Naive thymus-derived CD4-positive, alpha-beta T cell (primary cell): Measurements from ENCODE around the gene HIVEP3. TPM values are rescaled to one million over a fixed set of nuclear protein-coding genes. Genes with fewer than 3 reads are reported as not detected.

ENCODE experiments used
- ATAC-seq: fragments of 150-1000 bp; cut with Tn5 transposase; 2 replicates; pipeline ENCODE4 v1.10.0; 2021; ENCODE audit warnings: mild to moderate bottlenecking, moderate library complexity
- CTCF ChIA-PET: fragments of 350-600 bp; sonication (Branson Sonifier 250); formaldehyde crosslinking; loops from one replicate; lab custom pipeline; 2021; ENCODE audit warnings: antibody characterized with exemption; lab: Charles Lee
- POLR2A ChIA-PET: fragments of 350-600 bp; sonication (Branson Sonifier 250); formaldehyde crosslinking; loops from one replicate; lab custom pipeline; 2021; ENCODE audit warnings: antibody characterized with exemption, inconsistent platforms; lab: Charles Lee
- DNase-seq, 9 donors: peaks; one replicate each; pipeline versions ENCODE4 v3.0.0 to v3.0.0-alpha.2; 2020 to 2022; ENCODE audit warnings: mixed read lengths in 1 of 9
- H3K27ac ChIP-seq: one replicate; pipeline ENCODE4 v1.7.0; 2013; ENCODE audit warnings: mild to moderate bottlenecking, low read depth, low read length, moderate library complexity
- H3K27me3 ChIP-seq, 2 donors: one replicate each; pipeline ENCODE4 v1.7.0; 2013; ENCODE audit warnings: low read length in 2 of 2, mild to moderate bottlenecking in 2 of 2, moderate library complexity in 2 of 2; ENCODE audit not compliant: control insufficient read depth in 2 of 2, insufficient read depth in 2 of 2
- H3K36me3 ChIP-seq, 3 experiments: 1 replicate in 2 of 3; 2 replicates in 1 of 3; pipeline ENCODE4 v1.7.0; 2013; ENCODE audit warnings: low read length in 3 of 3, mild to moderate bottlenecking in 3 of 3, moderate library complexity in 1 of 3; ENCODE audit not compliant: insufficient read depth in 3 of 3, control insufficient read depth in 2 of 3
- H3K4me1 ChIP-seq, 2 donors: one replicate each; pipeline ENCODE4 v1.7.0; 2013; ENCODE audit warnings: low read length in 2 of 2, mild to moderate bottlenecking in 2 of 2, moderate library complexity in 1 of 2; ENCODE audit not compliant: control insufficient read depth in 2 of 2, insufficient read depth in 2 of 2
- H3K4me3 ChIP-seq: 2 replicates; pipeline ENCODE4 v1.7.0; 2013; ENCODE audit warnings: mild to moderate bottlenecking, low read length
- H3K9me3 ChIP-seq, 3 experiments: 1 replicate in 2 of 3; 2 replicates in 1 of 3; pipeline ENCODE4 v1.7.0; 2013; ENCODE audit warnings: low read length in 3 of 3; ENCODE audit not compliant: control insufficient read depth in 2 of 3
- H3K27ac Mint-ChIP-seq, 9 donors: one replicate each; pipeline ENCODE4 v1.8.0; 2020 to 2022; ENCODE audit warnings: mixed read lengths in 9 of 9, mild to moderate bottlenecking in 8 of 9, moderate library complexity in 5 of 9, inconsistent platforms in 2 of 9
- H3K27me3 Mint-ChIP-seq, 5 donors: one replicate each; pipeline ENCODE4 v1.8.0; 2021 to 2022; ENCODE audit warnings: mixed read lengths in 5 of 5, mild to moderate bottlenecking in 1 of 5
- H3K36me3 Mint-ChIP-seq, 5 donors: one replicate each; pipeline ENCODE4 v1.8.0; 2020 to 2022; ENCODE audit warnings: mixed read lengths in 5 of 5, mild to moderate bottlenecking in 3 of 5, inconsistent platforms in 1 of 5
- H3K4me1 Mint-ChIP-seq, 7 donors: one replicate each; pipeline ENCODE4 v1.8.0; 2020 to 2022; ENCODE audit warnings: mixed read lengths in 7 of 7, mild to moderate bottlenecking in 3 of 7, inconsistent platforms in 1 of 7
- H3K4me3 Mint-ChIP-seq, 10 donors: one replicate each; pipeline ENCODE4 v1.8.0; 2020 to 2022; ENCODE audit warnings: mild to moderate bottlenecking in 10 of 10, mixed read lengths in 10 of 10, moderate library complexity in 6 of 10, inconsistent platforms in 2 of 10
- H3K9me3 Mint-ChIP-seq, 11 donors: one replicate each; pipeline ENCODE4 v1.8.0; 2020 to 2022; ENCODE audit warnings: mixed read lengths in 11 of 11, mild to moderate bottlenecking in 4 of 11, inconsistent platforms in 1 of 11, moderate library complexity in 1 of 11
- intact Hi-C, 2 donors: fragments of 100-400 bp; cut with micrococcal nuclease; formaldehyde crosslinking; loops; one replicate each; pipeline ENCODE4 v1.15.1; 2023
- polyA plus RNA-seq, 2 donors: library from polyadenylated mRNA; unstranded; fragments of 300-500 nt; fragmentation: Illumina TruSeq; gene quantifications; one replicate each; pipeline ENCODE4 v1.2.3, GENCODE V29; 2021
- total RNA-seq, 6 experiments: library from RNA in 5 of 6; stranded (reverse) in 5 of 6; gene quantifications; 1 replicate in 5 of 6; 2 replicates in 1 of 6; pipeline ENCODE4 v1.2.3 and lab custom pipeline; 2021 to 2026

The HIVEP3 gene
- total and polyA plus RNA-seq, 7 experiments from 2014 or later = 4.3 to 19.1 (median 7.0) TPM

- ChIA-PET CTCF (no interaction called here), POLR2A (no interaction called here)
- Histone ChIP-seq H3K9me3 (no peaks in the 10 kb centered on the region), H3K36me3 (no peaks in the 10 kb centered on the region), H3K4me1 (no peaks in the 10 kb centered on the region), H3K27me3 (no peaks in the 10 kb centered on the region), H3K4me3 (no peak overlapping the region), H3K27ac (no peak overlapping the region)
- Mint-ChIP-seq H3K36me3 (peaks cover 0 to 14% (median 0%) of the 10 kb centered on the region in 5 donors), H3K9me3 (peaks cover 0 to 3% (median 0%) of the 10 kb centered on the region in 11 donors), H3K27ac (no peak overlapping the region), H3K4me3 (no peak overlapping the region), H3K27me3 (no peaks in the 10 kb centered on the region), H3K4me1 (peaks cover 0 to 19% (median 0%) of the 10 kb centered on the region in 7 donors)
- intact Hi-C loops = no loop called here
- ATAC-seq = no peak
- no peak for DNase-seq
Measured at GRCh38 chr1:41707793-41708192, 210.9 kb downstream of the HIVEP3 start.

- H3K27ac Mint-ChIP-seq = no peak overlapping the region
- no peaks in the 10 kb centered on the region for H3K27me3 Mint-ChIP-seq
- Histone ChIP-seq H3K36me3 (no peaks in the 10 kb centered on the region), H3K4me3 (no peak overlapping the region), H3K27me3 (no peaks in the 10 kb centered on the region), H3K4me1 (no peaks in the 10 kb centered on the region), H3K27ac (no peak overlapping the region), H3K9me3 (no peaks in the 10 kb centered on the region)
- H3K36me3 Mint-ChIP-seq = peaks cover 0 to 14% (median 0%) of the 10 kb centered on the region in 5 donors
- ATAC-seq (no peak), DNase-seq (no peak)
- intact Hi-C loops = no loop called here
- H3K4me3 Mint-ChIP-seq = no peak overlapping the region
- H3K4me1 Mint-ChIP-seq = peaks cover 0 to 19% (median 0%) of the 10 kb centered on the region in 7 donors
- POLR2A ChIA-PET = no interaction called here
- CTCF ChIA-PET = no interaction called here
- H3K9me3 Mint-ChIP-seq = peaks cover 0 to 3% (median 0%) of the 10 kb centered on the region in 11 donors
Measured at GRCh38 chr1:41705798-41706197, 212.9 kb downstream of the HIVEP3 start.

GRCh38 chr1:41704196-41704595 is 214.5 kb downstream of the HIVEP3 start:
- no peak overlapping the region for H3K4me3 Mint-ChIP-seq
- Histone ChIP-seq H3K27ac (no peak overlapping the region), H3K4me3 (no peak overlapping the region), H3K27me3 (no peaks in the 10 kb centered on the region), H3K9me3 (no peaks in the 10 kb centered on the region), H3K4me1 (peaks cover 0 to 3% of the 10 kb centered on the region in 2 donors), H3K36me3 (no peaks in the 10 kb centered on the region)
- H3K36me3 Mint-ChIP-seq = peaks cover 0 to 14% (median 5%) of the 10 kb centered on the region in 5 donors
- CTCF ChIA-PET = no interaction called here
- peaks cover 0 to 19% (median 0%) of the 10 kb centered on the region in 7 donors for H3K4me1 Mint-ChIP-seq
- DNase-seq (no peak), ATAC-seq (no peak)
- POLR2A ChIA-PET = no interaction called here
- intact Hi-C loops = no loop called here
- no peak overlapping the region for H3K27ac Mint-ChIP-seq
- no peaks in the 10 kb centered on the region for H3K27me3 Mint-ChIP-seq
- H3K9me3 Mint-ChIP-seq = peaks cover 0 to 3% (median 0%) of the 10 kb centered on the region in 11 donors

- H3K9me3 Mint-ChIP-seq = no peaks in the 10 kb centered on the region
- peaks cover 0 to 13% (median 0%) of the 10 kb centered on the region in 7 donors for H3K4me1 Mint-ChIP-seq
- ChIA-PET POLR2A (no interaction called here), CTCF (no interaction called here)
- peaks cover 0 to 12% of the 10 kb centered on the region in 2 donors for H3K4me1 ChIP-seq
- H3K9me3 ChIP-seq = no peaks in the 10 kb centered on the region
- H3K27me3 Mint-ChIP-seq = no peaks in the 10 kb centered on the region
- intact Hi-C loops = no loop called here
- H3K4me3 ChIP-seq = no peak overlapping the region
- no peak overlapping the region for H3K27ac Mint-ChIP-seq
- ATAC-seq (no peak), DNase-seq (no peak)
- H3K36me3 ChIP-seq = no peaks in the 10 kb centered on the region
- no peak overlapping the region for H3K4me3 Mint-ChIP-seq
- H3K27me3 ChIP-seq = no peaks in the 10 kb centered on the region
- H3K27ac ChIP-seq = no peak overlapping the region
- H3K36me3 Mint-ChIP-seq = peaks cover 0 to 9% (median 4%) of the 10 kb centered on the region in 5 donors
Measured at GRCh38 chr1:41702771-41703170, 216.0 kb downstream of the HIVEP3 start.

GRCh38 chr1:41700986-41701535 is 217.7 kb downstream of the HIVEP3 start:
- Histone ChIP-seq H3K36me3 (no peaks in the 10 kb centered on the region), H3K27me3 (no peaks in the 10 kb centered on the region), H3K4me1 (peaks cover 0 to 12% of the 10 kb centered on the region in 2 donors), H3K9me3 (no peaks in the 10 kb centered on the region), H3K4me3 (no peak overlapping the region), H3K27ac (no peak overlapping the region)
- ChIA-PET POLR2A (no interaction called here), CTCF (no interaction called here)
- ATAC-seq = no peak
- H3K9me3 Mint-ChIP-seq = no peaks in the 10 kb centered on the region
- no peak for DNase-seq
- H3K27me3 Mint-ChIP-seq = no peaks in the 10 kb centered on the region
- intact Hi-C loops = no loop called here
- H3K4me1 Mint-ChIP-seq = peaks cover 0 to 10% (median 0%) of the 10 kb centered on the region in 7 donors
- peaks cover 0 to 5% (median 0%) of the 10 kb centered on the region in 5 donors for H3K36me3 Mint-ChIP-seq
- no peak overlapping the region for H3K4me3 Mint-ChIP-seq
- no peak overlapping the region for H3K27ac Mint-ChIP-seq

- POLR2A ChIA-PET = no interaction called here
- H3K27me3 ChIP-seq = no peaks in the 10 kb centered on the region
- ATAC-seq (no peak), DNase-seq (no peak)
- Mint-ChIP-seq H3K27me3 (no peaks in the 10 kb centered on the region), H3K4me1 (peaks cover 0 to 10% (median 0%) of the 10 kb centered on the region in 7 donors), H3K9me3 (no peaks in the 10 kb centered on the region), H3K27ac (no peak overlapping the region), H3K36me3 (peaks cover 0 to 5% (median 0%) of the 10 kb centered on the region in 5 donors), H3K4me3 (no peak overlapping the region)
- H3K27ac ChIP-seq = no peak overlapping the region
- CTCF ChIA-PET = no interaction called here
- H3K4me1 ChIP-seq = peaks cover 0 to 12% of the 10 kb centered on the region in 2 donors
- H3K4me3 ChIP-seq = no peak overlapping the region
- intact Hi-C loops = no loop called here
- H3K36me3 ChIP-seq = no peaks in the 10 kb centered on the region
- H3K9me3 ChIP-seq = no peaks in the 10 kb centered on the region
Measured at GRCh38 chr1:41700581-41700980, 218.1 kb downstream of the HIVEP3 start.

GRCh38 chr1:41699861-41700248 is 218.9 kb downstream of the HIVEP3 start:
- CTCF ChIA-PET = no interaction called here
- no peaks in the 10 kb centered on the region for H3K27me3 ChIP-seq
- H3K36me3 ChIP-seq = no peaks in the 10 kb centered on the region
- H3K9me3 ChIP-seq = no peaks in the 10 kb centered on the region
- Mint-ChIP-seq H3K4me1 (peaks cover 0 to 13% (median 0%) of the 10 kb centered on the region in 7 donors), H3K4me3 (no peak overlapping the region), H3K27me3 (no peaks in the 10 kb centered on the region), H3K9me3 (no peaks in the 10 kb centered on the region), H3K27ac (no peak overlapping the region), H3K36me3 (peaks cover 0 to 5% (median 0%) of the 10 kb centered on the region in 5 donors)
- no peak for DNase-seq
- H3K27ac ChIP-seq = no peak overlapping the region
- intact Hi-C loops = no loop called here
- no peak overlapping the region for H3K4me3 ChIP-seq
- POLR2A ChIA-PET = no interaction called here
- peaks cover 0 to 12% of the 10 kb centered on the region in 2 donors for H3K4me1 ChIP-seq
- ATAC-seq = no peak
